HepG2 (cell line): ENCODE data around the gene RPS6KB2. TPM values are rescaled to one million over a fixed set of nuclear protein-coding genes. Genes with fewer than 3 reads are reported as not detected.
A peak's percentile ranks its signal among the peaks of the same experiment; 100 is the strongest.

Experiments used
- ATM ChIP-seq: fragments of 450-650 bp; IDR thresholded peaks from 2 replicates; pipeline ENCODE4 v1.7.1; 2017; ENCODE audit warnings: mild to moderate bottlenecking, borderline replicate concordance
- DNMT1 ChIP-seq: sonication (generic); formaldehyde crosslinking; IDR thresholded peaks from 2 replicates; pipeline ENCODE4 v1.5.1; 2020; ENCODE audit warnings: mild to moderate bottlenecking, missing genetic modification reagents
- DPF2 ChIP-seq: sonication (generic); formaldehyde crosslinking; IDR thresholded peaks from 2 replicates; pipeline ENCODE4 v1.4.0; 2020; ENCODE audit warnings: mild to moderate bottlenecking, low read depth, missing genetic modification reagents, borderline replicate concordance
- GATAD1 ChIP-seq: IDR thresholded peaks from 2 replicates; pipeline ENCODE4 v1.6.1; 2016; ENCODE audit warnings: missing genetic modification reagents, missing compliant biosample characterization
- HDAC1 ChIP-seq: sonication (generic); formaldehyde crosslinking; IDR thresholded peaks from 2 replicates; pipeline ENCODE4 v1.5.1; 2020; ENCODE audit warnings: mild to moderate bottlenecking, missing genetic modification reagents
- PAX8 ChIP-seq: sonication (generic); formaldehyde crosslinking; IDR thresholded peaks from 2 replicates; pipeline ENCODE4 v1.8.0; 2022; ENCODE audit warnings: mild to moderate bottlenecking, missing genetic modification reagents, borderline replicate concordance
- PAXIP1 ChIP-seq: sonication (generic); formaldehyde crosslinking; conservative IDR thresholded peaks from 2 replicates; pipeline ENCODE4 v1.4.0; 2020; ENCODE audit warnings: mild to moderate bottlenecking, missing genetic modification reagents, moderate library complexity
- U2AF1 ChIP-seq: fragments of 200-400 bp; formaldehyde crosslinking; optimal IDR thresholded peaks from 2 replicates; pipeline ENCODE3; 2017; ENCODE audit warnings: mild to moderate bottlenecking, low read depth, low read length
- U2AF2 ChIP-seq: fragments of 200-400 bp; formaldehyde crosslinking; IDR thresholded peaks from 2 replicates; pipeline ENCODE4 v1.6.1; 2017; ENCODE audit warnings: low read depth, mild to moderate bottlenecking, low read length
- ZNF205 ChIP-seq: IDR thresholded peaks from 2 replicates; pipeline ENCODE4 v1.6.1; 2018; ENCODE audit warnings: missing biosample characterization, missing genetic modification reagents
- ZNF383 ChIP-seq: sonication (generic); formaldehyde crosslinking; IDR thresholded peaks from 2 replicates; pipeline ENCODE4 v1.4.0; 2020; ENCODE audit warnings: missing genetic modification reagents, mild to moderate bottlenecking, borderline replicate concordance
- ZNF512 ChIP-seq: sonication (generic); formaldehyde crosslinking; IDR thresholded peaks from 2 replicates; pipeline ENCODE4 v1.4.0; 2020; ENCODE audit warnings: mild to moderate bottlenecking, missing genetic modification reagents
- ZNF672 ChIP-seq: sonication (generic); formaldehyde crosslinking; IDR thresholded peaks from 2 replicates; pipeline ENCODE4 v1.8.1; 2022; ENCODE audit warnings: missing genetic modification reagents
- polyA plus RNA-seq, 8 experiments: library from polyadenylated mRNA; depleted of rRNA in 3 of 8; stranded (reverse) in 7 of 8; unstranded in 1 of 8; fragments of >200 nt; fragmentation: Illumina TruSeq in 4 of 8; extraction: Trizol in 4 of 8; gene quantifications; 2 replicates each; pipeline versions ENCODE4 v1.2.1 to v1.2.3, GENCODE V29; 2011 to 2016; ENCODE audit warnings: low read depth in 4 of 8, missing spikeins in 1 of 8, mixed read lengths in 1 of 8; ENCODE audit not compliant: insufficient read depth in 1 of 8
- total RNA-seq, 5 experiments: library from RNA; depleted of rRNA; stranded (reverse); fragments of >200 nt; fragmentation: Illumina TruSeq; extraction: Trizol; gene quantifications; 2 replicates each; pipeline ENCODE4 v1.2.3, GENCODE V29; 2016; ENCODE audit warnings: low read depth in 1 of 5
- TF ChIP-seq, protein P1 (sequence below): sonication (generic); formaldehyde crosslinking; IDR thresholded peaks from 2 replicates; pipeline ENCODE4 v1.5.0; 2020; ENCODE audit warnings: mild to moderate bottlenecking, missing genetic modification reagents
- TF ChIP-seq, protein P2 (sequence below): sonication (generic); formaldehyde crosslinking; IDR thresholded peaks from 2 replicates; pipeline ENCODE4 v1.5.1; 2020; ENCODE audit warnings: missing genetic modification reagents, mild to moderate bottlenecking, borderline replicate concordance
- TF ChIP-seq, protein P3 (sequence below): sonication (generic); formaldehyde crosslinking; IDR thresholded peaks from 2 replicates; pipeline ENCODE4 v1.4.0; 2020; ENCODE audit warnings: missing genetic modification reagents, low read depth, mild to moderate bottlenecking, borderline replicate concordance

Gene RPS6KB2
- total and polyA plus RNA-seq, 2 of the 13 experiments (the other 11 are each of a cell fraction or from before 2014, with no cell fraction given): 52.9 to 54.8 TPM

DNA sequence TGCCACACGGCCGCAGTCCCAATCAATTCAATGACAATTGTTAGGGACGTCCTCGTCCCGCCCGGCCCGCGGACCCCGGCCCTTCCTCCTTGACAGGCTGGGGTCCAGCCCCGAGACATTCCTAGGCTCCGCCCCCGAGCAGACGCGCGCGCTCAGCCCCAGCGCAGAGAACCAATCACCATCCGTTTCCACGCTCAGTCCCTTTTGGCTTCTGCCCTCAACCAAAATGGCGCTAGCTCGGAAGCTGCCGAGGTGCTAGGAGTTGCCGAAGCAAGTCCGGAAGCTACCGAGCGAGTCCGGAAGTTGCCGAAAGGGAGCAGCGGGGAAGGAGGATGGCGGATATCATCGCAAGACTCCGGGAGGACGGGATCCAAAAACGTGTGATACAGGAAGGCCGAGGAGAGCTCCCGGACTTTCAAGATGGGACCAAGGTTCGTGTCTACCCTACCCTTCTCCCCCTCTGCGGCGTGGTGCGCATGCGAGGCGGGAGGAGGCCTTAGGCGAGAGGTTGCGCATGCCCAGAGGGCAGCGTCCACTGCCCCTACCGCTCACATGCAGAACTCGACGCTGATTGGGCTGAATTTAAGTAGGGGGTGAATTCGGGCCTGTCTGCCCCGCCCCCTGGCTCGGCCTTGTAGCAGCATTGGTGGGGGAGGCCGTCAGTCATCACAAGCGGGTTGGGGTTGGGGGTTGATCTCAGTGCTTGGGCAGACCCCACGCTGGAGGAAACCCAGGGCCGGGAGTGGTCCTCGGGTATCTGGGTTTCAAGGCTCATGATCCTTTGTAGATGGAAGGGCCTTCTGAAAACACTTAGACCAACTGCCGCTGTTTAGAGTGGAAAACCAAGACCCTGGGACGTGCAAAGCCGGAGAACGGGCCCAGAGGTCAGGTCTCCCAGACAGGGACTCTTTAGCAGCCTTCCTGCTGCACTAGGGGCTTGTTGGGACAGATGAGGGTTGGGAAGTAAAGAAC is 54.8 kb downstream of the RPS6KB2 start, which contains the start of gene AIP (continued):
- TF ChIP-seq PAXIP1 (CRISPR knock-in tag): peak; percentile 70
- TF ChIP-seq, protein P1, sequence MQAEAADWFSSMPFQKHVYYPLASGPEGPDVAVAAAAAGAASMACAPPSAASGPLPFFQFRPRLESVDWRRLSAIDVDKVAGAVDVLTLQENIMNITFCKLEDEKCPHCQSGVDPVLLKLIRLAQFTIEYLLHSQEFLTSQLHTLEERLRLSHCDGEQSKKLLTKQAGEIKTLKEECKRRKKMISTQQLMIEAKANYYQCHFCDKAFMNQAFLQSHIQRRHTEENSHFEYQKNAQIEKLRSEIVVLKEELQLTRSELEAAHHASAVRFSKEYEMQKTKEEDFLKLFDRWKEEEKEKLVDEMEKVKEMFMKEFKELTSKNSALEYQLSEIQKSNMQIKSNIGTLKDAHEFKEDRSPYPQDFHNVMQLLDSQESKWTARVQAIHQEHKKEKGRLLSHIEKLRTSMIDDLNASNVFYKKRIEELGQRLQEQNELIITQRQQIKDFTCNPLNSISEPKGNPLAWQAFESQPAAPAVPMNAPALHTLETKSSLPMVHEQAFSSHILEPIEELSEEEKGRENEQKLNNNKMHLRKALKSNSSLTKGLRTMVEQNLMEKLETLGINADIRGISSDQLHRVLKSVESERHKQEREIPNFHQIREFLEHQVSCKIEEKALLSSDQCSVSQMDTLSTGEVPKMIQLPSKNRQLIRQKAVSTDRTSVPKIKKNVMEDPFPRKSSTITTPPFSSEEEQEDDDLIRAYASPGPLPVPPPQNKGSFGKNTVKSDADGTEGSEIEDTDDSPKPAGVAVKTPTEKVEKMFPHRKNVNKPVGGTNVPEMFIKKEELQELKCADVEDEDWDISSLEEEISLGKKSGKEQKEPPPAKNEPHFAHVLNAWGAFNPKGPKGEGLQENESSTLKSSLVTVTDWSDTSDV: peak; percentile 96
- TF ChIP-seq DNMT1 (CRISPR knock-in tag): 0 out of 2 replicates have a peak, but pooled peaks have one; percentile 74
- TF ChIP-seq ZNF205 (CRISPR knock-in tag): peak; percentile 79
- TF ChIP-seq ZNF672 (CRISPR knock-in tag): no peak; the same call in 1 of the 2 replicates
- TF ChIP-seq, protein P2, sequence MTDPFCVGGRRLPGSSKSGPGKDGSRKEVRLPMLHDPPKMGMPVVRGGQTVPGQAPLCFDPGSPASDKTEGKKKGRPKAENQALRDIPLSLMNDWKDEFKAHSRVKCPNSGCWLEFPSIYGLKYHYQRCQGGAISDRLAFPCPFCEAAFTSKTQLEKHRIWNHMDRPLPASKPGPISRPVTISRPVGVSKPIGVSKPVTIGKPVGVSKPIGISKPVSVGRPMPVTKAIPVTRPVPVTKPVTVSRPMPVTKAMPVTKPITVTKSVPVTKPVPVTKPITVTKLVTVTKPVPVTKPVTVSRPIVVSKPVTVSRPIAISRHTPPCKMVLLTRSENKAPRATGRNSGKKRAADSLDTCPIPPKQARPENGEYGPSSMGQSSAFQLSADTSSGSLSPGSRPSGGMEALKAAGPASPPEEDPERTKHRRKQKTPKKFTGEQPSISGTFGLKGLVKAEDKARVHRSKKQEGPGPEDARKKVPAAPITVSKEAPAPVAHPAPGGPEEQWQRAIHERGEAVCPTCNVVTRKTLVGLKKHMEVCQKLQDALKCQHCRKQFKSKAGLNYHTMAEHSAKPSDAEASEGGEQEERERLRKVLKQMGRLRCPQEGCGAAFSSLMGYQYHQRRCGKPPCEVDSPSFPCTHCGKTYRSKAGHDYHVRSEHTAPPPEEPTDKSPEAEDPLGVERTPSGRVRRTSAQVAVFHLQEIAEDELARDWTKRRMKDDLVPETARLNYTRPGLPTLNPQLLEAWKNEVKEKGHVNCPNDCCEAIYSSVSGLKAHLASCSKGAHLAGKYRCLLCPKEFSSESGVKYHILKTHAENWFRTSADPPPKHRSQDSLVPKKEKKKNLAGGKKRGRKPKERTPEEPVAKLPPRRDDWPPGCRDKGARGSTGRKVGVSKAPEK (CRISPR knock-in tag): no peak
- peak; percentile 97; the same call in 1 of the 2 replicates for TF ChIP-seq PAX8 (CRISPR knock-in tag)
- TF ChIP-seq HDAC1 (CRISPR knock-in tag): peak; percentile 84
- TF ChIP-seq ATM: no peak
- TF ChIP-seq U2AF2: no peak
- TF ChIP-seq ZNF383 (CRISPR knock-in tag): no peak
- TF ChIP-seq U2AF1: no peak
- TF ChIP-seq, protein P3, sequence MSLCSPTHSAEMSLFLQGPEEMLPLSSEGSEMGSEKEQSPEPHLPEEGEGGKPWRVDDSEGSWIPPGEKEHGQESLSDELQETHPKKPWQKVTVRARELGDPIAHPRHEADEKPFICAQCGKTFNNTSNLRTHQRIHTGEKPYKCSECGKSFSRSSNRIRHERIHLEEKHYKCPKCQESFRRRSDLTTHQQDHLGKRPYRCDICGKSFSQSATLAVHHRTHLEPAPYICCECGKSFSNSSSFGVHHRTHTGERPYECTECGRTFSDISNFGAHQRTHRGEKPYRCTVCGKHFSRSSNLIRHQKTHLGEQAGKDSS (CRISPR knock-in tag): no peak
- peak; percentile 94 for TF ChIP-seq GATAD1
- TF ChIP-seq DPF2 (CRISPR knock-in tag): no peak; the same call in 1 of the 2 replicates
- TF ChIP-seq ZNF512 (CRISPR knock-in tag): no peak
